ENCODE data around the gene TMEFF2.

DNA sequence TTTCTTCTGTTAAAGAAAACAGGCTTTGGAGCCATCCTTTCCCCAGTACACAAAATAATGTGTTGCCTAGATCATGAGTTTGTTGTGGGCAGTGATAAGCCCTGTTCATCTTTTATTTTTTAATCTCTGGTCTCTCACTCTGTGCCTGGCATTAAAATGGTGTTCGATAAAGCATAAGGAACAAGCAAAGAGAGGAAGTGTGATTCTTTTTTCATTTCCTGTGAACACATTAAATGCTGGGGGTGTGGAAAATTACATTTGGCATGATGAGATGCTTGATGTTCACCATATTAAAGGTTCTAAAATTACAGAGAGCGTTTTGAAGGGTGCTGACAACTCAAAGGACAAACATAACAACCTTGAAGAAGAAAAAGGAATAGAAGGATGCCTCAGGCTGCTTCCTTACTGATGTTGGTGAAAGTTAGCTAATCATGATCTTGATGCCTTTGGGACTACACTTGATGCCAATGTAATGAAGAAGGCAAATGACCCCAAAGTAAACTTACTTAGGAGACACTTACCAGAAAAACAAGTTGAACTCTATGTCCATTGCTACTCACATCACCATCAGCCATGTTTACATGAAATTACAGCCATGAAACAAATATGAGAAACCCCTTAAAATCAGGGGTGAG lies 33.0 kb downstream of the TMEFF2 start:
- TF ChIP-seq CTCF (IDR thresholded peaks at IDR 0.05) (no peak), EZH2 (IDR thresholded peaks at IDR 0.05; ENCODE audit: borderline replicate concordance, insufficient read depth, low read depth, low read length, poor library complexity, severe bottlenecking) (no peak)

Data from B cell (primary cell).